Ovary (tissue), 9 donors: ENCODE results near the gene CTAG1B. TPM values are rescaled to one million over a fixed set of nuclear protein-coding genes. Genes with fewer than 3 reads are reported as not detected.

Source experiments
- DNase-seq, 5 donors: peaks; one replicate each; pipeline ENCODE4 v3.0.0-alpha.2; 2019 to 2020
- H3K27ac ChIP-seq, 2 donors: fragments of 200-600 bp; one replicate each; pipeline versions ENCODE4 v1.5.1 to v1.8.0; 2019 to 2022
- H3K27me3 ChIP-seq: fragments of 200-600 bp; one replicate; pipeline ENCODE4 v1.8.0; 2022
- H3K36me3 ChIP-seq: fragments of 200-600 bp; sonication (generic); one replicate; pipeline ENCODE4 v1.5.1; 2019
- H3K4me1 ChIP-seq: one replicate; pipeline ENCODE4 v1.8.1; 2013; ENCODE audit warnings: mild to moderate bottlenecking, moderate library complexity; ENCODE audit not compliant: insufficient read depth
- H3K4me3 ChIP-seq: fragments of 200-600 bp; sonication (generic); one replicate; pipeline ENCODE4 v1.5.1; 2017
- H3K9me3 ChIP-seq, 2 donors: fragments of 200-600 bp in 1 of 2; sonication (generic) in 1 of 2; one replicate each; pipeline versions ENCODE4 v1.5.1 to v1.8.1; 2013 to 2019; ENCODE audit warnings: mild to moderate bottlenecking in 1 of 2, moderate library complexity in 1 of 2
- CTCF ChIP-seq, 3 donors: fragments of 450-650 bp in 2 of 3; fragments of 200-600 bp in 1 of 3; IDR thresholded peaks; one replicate each; pipeline versions ENCODE4 v1.5.1 to v1.8.0; 2016 to 2022; ENCODE audit warnings: antibody characterized with exemption in 3 of 3, mild to moderate bottlenecking in 1 of 3
- EP300 ChIP-seq: sonication (generic); formaldehyde crosslinking; IDR thresholded peaks from one replicate; pipeline ENCODE4 v1.6.1; 2017; ENCODE audit warnings: antibody characterized with exemption
- POLR2A ChIP-seq: fragments of 450-650 bp; IDR thresholded peaks from one replicate; pipeline ENCODE4 v1.6.1; 2017; ENCODE audit warnings: antibody characterized with exemption, mild to moderate bottlenecking, moderate library complexity
- WGBS, 3 donors: extraction: QIAGEN DNeasy Blood & Tissue Kit in 1 of 3; methylation state at CpG; one replicate each; pipeline versions ENCODE4 v1.1.5 to v1.1.7; 2013 to 2017; 5-methylcytosine and 5-hydroxymethylcytosine counted together
- intact Hi-C, 4 donors: fragments of 100-400 bp; cut with DNase I; formaldehyde crosslinking; loops; one replicate each; pipeline versions ENCODE4 v1.11.0 to v1.15.1; 2022 to 2023
- polyA plus RNA-seq, 2 donors: library from polyadenylated mRNA; stranded (reverse); fragments of 200-250 nt in 1 of 2; fragments of 350-450 nt in 1 of 2; fragmentation: Illumina TruSeq in 1 of 2; extraction: RNeasy Lipid Tissue Mini Kit (QIAGEN cat#74804) in 1 of 2; gene quantifications; one replicate each; pipeline ENCODE4 v1.2.3, GENCODE V29; 2013 to 2014
- total RNA-seq, 7 donors: library from RNA; depleted of rRNA in 2 of 7; stranded (reverse); fragments of >200 nt in 2 of 7; fragmentation: NEBNext Ultra II Directional in 3 of 7; extraction: Animal tissue kit (Norgen Biotek cat#: 25700) in 3 of 7; gene quantifications; one replicate each; pipeline versions ENCODE4 v1.1.0 to v1.2.4, GENCODE V29; 2016 to 2023
- donor health status: DM: no; HTN: no; CAD: no; lungs with moderate emphysema.
- donor health status: DM: no; HTN: no; CAD: no.
- donor health status: Bipolar disorder and iron deficiency.
- donor health status: DM: yes; HTN: yes; CAD: no.
- donor health status: DM: no; HTN: no; CAD: no.
- donor health status: DM: yes; HTN: yes; CAD: no.

Gene CTAG1B
- total and polyA plus RNA-seq, 9 donors: 0.15 TPM; not detected in 8

- no peak for TF ChIP-seq CTCF (IDR thresholded peaks at IDR 0.05)
- no peak for TF ChIP-seq EP300
- TF ChIP-seq POLR2A: no peak
- Histone ChIP-seq H3K27ac (no peak overlapping the region), H3K9me3 (no peaks in the 10 kb centered on the region), H3K36me3 (no peaks in the 10 kb centered on the region), H3K4me1 (no peaks in the 10 kb centered on the region), H3K27me3 (no peaks in the 10 kb centered on the region), H3K4me3 (no peak overlapping the region)
- WGBS, 3 donors: 74 to 79% (median 76%) methylated on average over 13 of the region's 13 CpGs
- intact Hi-C loops: no loop called here
- peak in 1 of 5 donors; percentile 10 for DNase-seq
These were observed 15.3 kb downstream of the CTAG1B start for GRCh38 chrX:154603438-154604430.

- WGBS, 3 donors: 82 to 91% (median 86%) methylated on average over 18 of the region's 18 CpGs
- intact Hi-C loops: no loop called here
- no peak overlapping the region for H3K27ac ChIP-seq
- no peak for TF ChIP-seq POLR2A
- no peak for TF ChIP-seq EP300
- TF ChIP-seq CTCF (IDR thresholded peaks at IDR 0.05): no peak
- H3K27me3 ChIP-seq: no peaks in the 10 kb centered on the region
- no peaks in the 10 kb centered on the region for H3K9me3 ChIP-seq
- no peak overlapping the region for H3K4me3 ChIP-seq
- H3K36me3 ChIP-seq: no peaks in the 10 kb centered on the region
- H3K4me1 ChIP-seq: no peaks in the 10 kb centered on the region
- DNase-seq: no peak
These were observed 16.2 kb downstream of the CTAG1B start for GRCh38 chrX:154602766-154603437.

GRCh38 chrX:154602226-154602625 lies 16.9 kb downstream of the CTAG1B start:
- H3K36me3 ChIP-seq: no peaks in the 10 kb centered on the region
- H3K9me3 ChIP-seq: no peaks in the 10 kb centered on the region
- no peak overlapping the region for H3K27ac ChIP-seq
- no peaks in the 10 kb centered on the region for H3K27me3 ChIP-seq
- intact Hi-C loops: no loop called here
- no peak for TF ChIP-seq CTCF (IDR thresholded peaks at IDR 0.05)
- no peak for TF ChIP-seq POLR2A
- no peak for TF ChIP-seq EP300
- 70 to 84% (median 76%) methylated on average over 13 of the region's 13 CpGs for WGBS, 3 donors
- no peak overlapping the region for H3K4me3 ChIP-seq
- peak in 1 of 5 donors; percentile 4 for DNase-seq
- H3K4me1 ChIP-seq: no peaks in the 10 kb centered on the region

GRCh38 chrX:154600759-154601374 lies 18.2 kb downstream of the CTAG1B start:
- no peak for TF ChIP-seq EP300
- no peak for TF ChIP-seq CTCF (IDR thresholded peaks at IDR 0.05)
- no peak for TF ChIP-seq POLR2A
- H3K36me3 ChIP-seq: no peaks in the 10 kb centered on the region
- H3K27me3 ChIP-seq: no peaks in the 10 kb centered on the region
- no peak overlapping the region for H3K27ac ChIP-seq
- H3K9me3 ChIP-seq: no peaks in the 10 kb centered on the region
- H3K4me3 ChIP-seq: no peak overlapping the region
- intact Hi-C loops: no loop called here
- no peaks in the 10 kb centered on the region for H3K4me1 ChIP-seq
- no peak for DNase-seq
- 69 to 70% (median 70%) methylated on average over 15 of the region's 15 CpGs for WGBS, 3 donors
